ENCODE results near the gene CRKL.

Gene CRKL

GRCh38 chr22:20999350-21000206, 82.4 kb downstream of the CRKL start:
- H3K4me3 ChIP-seq (ENCODE audit: control insufficient read depth, low read depth, low read length) = no peak overlapping the region
- no peak for DNase-seq (ENCODE audit: low read depth)
- no peak for TF ChIP-seq CTCF (IDR thresholded peaks at IDR 0.05; ENCODE audit: control insufficient read depth, insufficient read depth, low read depth, low read length, missing control alignments)

DNA sequence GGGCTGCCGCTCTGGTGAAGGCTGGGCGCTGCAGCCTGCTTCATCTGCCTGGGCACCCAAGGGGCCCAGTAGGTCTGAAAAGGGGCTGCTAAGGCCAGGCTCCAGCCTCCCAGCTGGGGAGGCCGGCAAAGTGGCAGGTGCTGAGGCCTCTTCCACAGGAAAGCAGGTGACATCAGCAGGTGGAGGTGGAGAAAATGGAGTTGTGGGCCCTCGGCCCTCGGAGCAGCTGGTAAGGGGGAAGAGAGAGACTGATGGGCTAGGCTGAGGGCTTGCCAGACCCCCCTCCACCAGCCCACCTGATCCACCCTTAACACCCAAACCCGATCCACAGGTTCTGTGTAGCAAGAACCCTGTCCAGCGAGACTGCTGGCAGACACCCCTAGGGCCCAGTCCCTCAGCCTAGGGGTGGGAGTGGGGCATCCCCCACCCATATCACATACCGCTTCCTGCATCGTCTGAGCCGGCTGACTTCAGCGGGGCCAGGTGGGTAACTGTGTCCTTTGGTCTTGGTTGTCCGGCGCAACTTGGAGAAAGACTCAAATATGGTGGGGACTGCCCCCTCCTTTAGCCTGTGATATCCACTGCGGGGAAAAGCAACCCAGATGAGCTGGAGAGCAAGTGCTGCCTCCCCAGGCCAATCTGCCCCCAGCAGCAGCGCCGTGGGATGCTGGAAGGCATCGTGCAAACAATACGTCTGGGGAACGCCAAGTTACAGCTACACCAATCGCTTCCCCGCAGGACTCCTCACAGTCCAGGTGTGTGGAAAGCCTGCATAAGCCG, 83.2 kb downstream of the CRKL start:
- peak overlapping the region; percentile 92 for H3K4me3 ChIP-seq (ENCODE audit: control insufficient read depth, low read depth, low read length)
- no peak for DNase-seq (ENCODE audit: low read depth)
- no peak for TF ChIP-seq CTCF (IDR thresholded peaks at IDR 0.05; ENCODE audit: control insufficient read depth, insufficient read depth, low read depth, low read length, missing control alignments)

- DNase-seq (ENCODE audit: low read depth) = no peak
- peak overlapping the region; percentile 92 for H3K4me3 ChIP-seq (ENCODE audit: control insufficient read depth, low read depth, low read length)
- no peak for TF ChIP-seq CTCF (IDR thresholded peaks at IDR 0.05; ENCODE audit: control insufficient read depth, insufficient read depth, low read depth, low read length, missing control alignments)
Observed at GRCh38 chr22:21000987-21001600, 83.9 kb downstream of the CRKL start.

DNA sequence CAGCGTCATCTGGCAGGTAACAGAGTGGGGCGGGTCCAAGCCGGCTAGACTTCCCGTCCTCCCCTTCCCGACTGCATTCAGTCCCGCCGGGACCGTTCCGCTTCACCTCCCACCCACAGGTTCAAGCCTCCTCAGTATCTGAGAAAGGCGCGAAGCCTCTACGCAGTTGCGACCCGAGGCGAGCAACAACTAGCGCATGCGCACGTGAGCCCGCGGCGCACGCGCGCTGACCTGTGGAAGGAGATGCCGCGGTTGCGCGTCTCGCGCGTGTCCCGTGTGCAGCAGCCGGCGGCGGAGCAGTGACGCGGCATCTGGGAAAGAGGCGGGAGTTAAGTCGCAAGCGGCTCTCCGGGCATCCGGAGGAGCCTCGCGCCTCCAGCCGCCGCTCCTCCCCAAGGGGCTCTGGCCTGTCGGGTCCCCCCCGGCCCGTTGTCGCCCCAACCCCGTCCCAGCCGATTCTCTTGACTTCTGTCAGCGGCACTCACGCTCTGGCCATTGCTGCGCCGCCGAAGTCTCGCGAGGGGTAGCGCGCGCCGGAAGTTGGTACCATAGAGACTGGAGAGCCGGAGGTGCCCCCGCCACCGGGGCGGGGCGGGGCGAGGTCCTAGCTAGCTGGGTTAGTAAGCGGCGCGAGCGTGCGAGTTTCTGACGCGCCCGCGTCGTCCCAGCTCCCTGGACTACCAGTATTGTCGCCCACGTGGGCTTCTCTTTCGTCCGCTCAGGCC, 84.6 kb downstream of the CRKL start, which contains the start of gene THAP7:
TSS of gene THAP7 (minus strand) at position 518 of the 725 bp plus-strand sequence. CDS start at position 311, 207 bp downstream.
- peak; percentile 70 for DNase-seq (ENCODE audit: low read depth)
- peak within 1 kb of the TSS; percentile 92 for H3K4me3 ChIP-seq (ENCODE audit: control insufficient read depth, low read depth, low read length)
- no peak for TF ChIP-seq CTCF (IDR thresholded peaks at IDR 0.05; ENCODE audit: control insufficient read depth, insufficient read depth, low read depth, low read length, missing control alignments)
